ENCODE measurements around the gene SEMA5A.

Gene SEMA5A

GRCh38 chr5:9099689-9100088 lies 446.2 kb downstream of the SEMA5A start:
- DNase-seq (ENCODE audit: insufficient read length) (no peak), FAIRE-seq (no peak)
- no peak for TF ChIP-seq TAF1 (IDR thresholded peaks at IDR 0.05; ENCODE audit: borderline replicate concordance, low read depth, low read length)
- TF ChIP-seq POLR2A (IDR thresholded peaks at IDR 0.05; ENCODE audit: low read depth, low read length) = no peak
- TF ChIP-seq POLR2AphosphoS5 (IDR thresholded peaks at IDR 0.05; ENCODE audit: low read depth, low read length) = no peak

GRCh38 chr5:9098990-9099389 lies 446.9 kb downstream of the SEMA5A start:
- no peak for DNase-seq (ENCODE audit: insufficient read length)
- TF ChIP-seq POLR2AphosphoS5 (IDR thresholded peaks at IDR 0.05; ENCODE audit: low read depth, low read length) = no peak
- no peak for TF ChIP-seq POLR2A (IDR thresholded peaks at IDR 0.05; ENCODE audit: low read depth, low read length)
- no peak for TF ChIP-seq TAF1 (IDR thresholded peaks at IDR 0.05; ENCODE audit: borderline replicate concordance, low read depth, low read length)
- FAIRE-seq = no peak

- DNase-seq (ENCODE audit: insufficient read length) (no peak), FAIRE-seq (no peak)
- no peak for TF ChIP-seq TAF1 (IDR thresholded peaks at IDR 0.05; ENCODE audit: borderline replicate concordance, low read depth, low read length)
- no peak for TF ChIP-seq POLR2A (IDR thresholded peaks at IDR 0.05; ENCODE audit: low read depth, low read length)
- TF ChIP-seq POLR2AphosphoS5 (IDR thresholded peaks at IDR 0.05; ENCODE audit: low read depth, low read length) = no peak
These were observed 451.3 kb downstream of the SEMA5A start for GRCh38 chr5:9094582-9094981.

DNA sequence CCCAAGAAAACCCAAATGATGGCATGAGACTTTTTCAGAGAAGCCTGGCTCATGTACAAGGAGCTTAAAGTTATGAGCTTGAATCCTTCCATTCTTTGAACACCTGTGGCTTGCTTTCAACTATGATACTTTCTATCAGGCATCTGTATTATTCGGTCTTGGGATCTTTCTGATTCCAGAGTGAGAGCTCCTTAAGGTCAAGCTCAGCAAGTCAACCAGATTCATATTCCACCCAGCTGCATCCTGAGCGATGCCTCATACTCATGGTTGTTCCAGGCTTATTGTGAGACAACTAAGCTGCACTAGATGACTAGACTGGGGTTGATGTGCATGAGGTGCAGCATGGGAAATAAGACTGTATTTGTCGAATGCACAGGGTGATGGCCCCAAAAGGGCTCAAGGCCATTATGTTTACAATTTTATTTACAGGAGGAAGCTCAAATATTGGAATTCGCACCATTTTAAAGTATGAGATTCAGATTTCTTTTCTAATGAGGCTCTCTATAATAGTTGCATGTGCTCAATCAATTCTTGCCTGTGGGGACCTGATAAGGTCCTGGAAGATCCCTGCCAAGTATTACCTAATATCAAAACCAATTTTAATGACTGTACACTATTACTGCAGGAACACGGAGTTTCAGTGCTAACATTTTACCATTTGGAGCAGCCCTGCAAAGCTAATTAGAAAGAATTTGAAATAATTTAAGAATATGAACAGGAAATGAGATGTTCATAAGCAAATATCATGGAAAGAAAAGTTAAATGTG lies 453.8 kb downstream of the SEMA5A start:
- TF ChIP-seq POLR2A (IDR thresholded peaks at IDR 0.05; ENCODE audit: low read depth, low read length) = no peak
- no peak for TF ChIP-seq POLR2AphosphoS5 (IDR thresholded peaks at IDR 0.05; ENCODE audit: low read depth, low read length)
- TF ChIP-seq TAF1 (IDR thresholded peaks at IDR 0.05; ENCODE audit: borderline replicate concordance, low read depth, low read length) = no peak
- FAIRE-seq (peak; percentile 81), DNase-seq (ENCODE audit: insufficient read length) (no peak)

DNA sequence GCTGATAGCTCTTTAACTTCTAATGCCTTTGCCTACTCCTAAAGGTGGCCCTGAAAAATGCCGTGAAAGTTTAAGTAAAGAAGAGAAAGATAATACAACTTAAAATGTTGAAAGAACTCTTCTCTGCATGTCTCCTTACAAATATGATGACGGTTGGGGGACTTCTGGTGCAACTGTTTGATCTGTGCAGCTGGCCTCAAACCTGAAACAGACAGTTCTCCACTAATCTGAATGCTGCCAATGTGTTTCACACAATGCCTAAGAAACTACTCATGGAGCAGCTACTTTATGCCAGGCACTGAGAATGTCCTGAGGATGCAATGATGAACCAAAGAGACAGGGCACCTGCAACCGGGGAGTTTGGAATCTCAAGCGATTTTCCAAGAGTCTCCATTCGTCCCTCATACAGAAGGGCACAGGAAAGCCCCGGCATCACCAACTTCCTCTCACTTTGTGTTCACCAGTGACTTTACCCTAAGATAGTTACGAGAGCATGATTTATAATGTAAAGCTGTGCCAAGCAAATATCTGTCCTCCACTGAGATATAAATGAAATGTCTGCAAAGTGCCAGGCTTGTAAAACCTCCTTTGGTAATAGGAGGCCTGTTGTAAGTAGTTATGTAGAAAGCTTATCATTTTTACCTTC lies 455.4 kb downstream of the SEMA5A start:
- FAIRE-seq (no peak), DNase-seq (ENCODE audit: insufficient read length) (no peak)
- no peak for TF ChIP-seq POLR2AphosphoS5 (IDR thresholded peaks at IDR 0.05; ENCODE audit: low read depth, low read length)
- no peak for TF ChIP-seq TAF1 (IDR thresholded peaks at IDR 0.05; ENCODE audit: borderline replicate concordance, low read depth, low read length)
- TF ChIP-seq POLR2A (IDR thresholded peaks at IDR 0.05; ENCODE audit: low read depth, low read length) = no peak

GRCh38 chr5:9089893-9090292 lies 456.0 kb downstream of the SEMA5A start:
- TF ChIP-seq POLR2A (IDR thresholded peaks at IDR 0.05; ENCODE audit: low read depth, low read length) (no peak), POLR2AphosphoS5 (IDR thresholded peaks at IDR 0.05; ENCODE audit: low read depth, low read length) (no peak), TAF1 (IDR thresholded peaks at IDR 0.05; ENCODE audit: borderline replicate concordance, low read depth, low read length) (no peak)
- no peak for FAIRE-seq

DNA sequence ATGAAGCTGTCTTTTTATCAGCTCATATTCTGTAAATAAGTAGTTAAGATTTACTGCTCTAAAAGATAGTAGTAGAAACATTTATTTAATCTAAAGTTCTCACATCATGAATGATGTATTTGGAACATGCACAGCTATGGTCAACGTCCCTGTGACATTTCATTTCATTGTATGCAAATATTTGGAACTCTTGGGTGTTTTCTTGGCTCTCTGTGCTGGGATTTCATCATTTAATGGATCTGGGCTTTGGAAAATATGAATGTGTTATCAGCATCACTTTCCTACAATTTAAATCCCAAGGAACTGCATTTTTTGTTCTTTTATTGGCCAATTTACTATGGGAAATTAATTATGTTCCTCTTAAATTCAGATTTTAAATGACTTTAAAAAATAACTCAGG lies 462.9 kb downstream of the SEMA5A start:
- DNase-seq (ENCODE audit: insufficient read length) (no peak), FAIRE-seq (no peak)
- TF ChIP-seq POLR2A (IDR thresholded peaks at IDR 0.05; ENCODE audit: low read depth, low read length) = no peak

More at GRCh38 chr5:9089893-9090292, 456.0 kb downstream of the SEMA5A start:
- DNase-seq (ENCODE audit: insufficient read length) = no peak

- no peak for TF ChIP-seq POLR2A (IDR thresholded peaks at IDR 0.05; ENCODE audit: low read depth, low read length)
- TF ChIP-seq POLR2AphosphoS5 (IDR thresholded peaks at IDR 0.05; ENCODE audit: low read depth, low read length) = no peak
- no peak for TF ChIP-seq TAF1 (IDR thresholded peaks at IDR 0.05; ENCODE audit: borderline replicate concordance, low read depth, low read length)
- no peak for DNase-seq (ENCODE audit: insufficient read length)
- FAIRE-seq = no peak
These were observed 473.2 kb downstream of the SEMA5A start for GRCh38 chr5:9072701-9073100.

DNA sequence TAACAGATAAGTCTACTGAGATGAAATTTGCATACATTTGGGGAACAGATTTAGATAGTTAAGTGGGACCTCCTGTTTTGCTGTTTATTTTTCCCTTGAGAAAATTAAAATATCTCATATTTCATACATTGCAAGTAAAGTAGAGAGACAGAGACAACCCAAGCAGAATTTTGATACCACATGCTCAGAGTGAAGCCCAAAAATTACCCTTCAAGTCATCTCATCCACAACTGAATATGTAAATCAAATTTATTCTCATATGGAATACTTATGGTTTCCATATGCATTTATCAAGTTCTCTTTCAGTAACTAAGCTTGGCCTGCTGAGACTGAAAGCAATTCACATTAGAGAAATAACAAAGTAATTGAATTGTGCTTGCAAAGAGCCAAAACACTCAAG lies 474.4 kb downstream of the SEMA5A start:
- FAIRE-seq (no peak), DNase-seq (ENCODE audit: insufficient read length) (no peak)
- no peak for TF ChIP-seq POLR2A (IDR thresholded peaks at IDR 0.05; ENCODE audit: low read depth, low read length)
- TF ChIP-seq TAF1 (IDR thresholded peaks at IDR 0.05; ENCODE audit: borderline replicate concordance, low read depth, low read length) = no peak
- TF ChIP-seq POLR2AphosphoS5 (IDR thresholded peaks at IDR 0.05; ENCODE audit: low read depth, low read length) = no peak

DNA sequence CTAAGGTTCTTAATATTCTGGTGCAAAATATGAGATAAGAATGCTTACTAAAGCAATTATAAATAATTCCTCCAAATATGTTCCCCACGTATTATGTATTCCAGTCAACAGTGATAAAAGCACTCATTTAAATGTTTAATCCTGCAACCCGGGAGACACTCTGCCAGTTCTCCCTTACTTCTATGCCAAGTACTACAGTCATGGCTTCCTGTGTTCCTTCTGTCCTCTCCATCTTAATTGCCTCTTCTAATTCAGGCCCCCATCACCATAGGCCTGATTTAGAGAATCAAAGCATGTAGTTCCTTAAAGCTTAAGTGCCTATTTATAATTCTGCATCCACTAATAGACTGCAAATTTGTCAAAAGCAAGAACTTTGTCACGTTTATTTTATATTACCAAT lies 474.8 kb downstream of the SEMA5A start:
- no peak for TF ChIP-seq POLR2AphosphoS5 (IDR thresholded peaks at IDR 0.05; ENCODE audit: low read depth, low read length)
- TF ChIP-seq TAF1 (IDR thresholded peaks at IDR 0.05; ENCODE audit: borderline replicate concordance, low read depth, low read length) = no peak
- no peak for TF ChIP-seq POLR2A (IDR thresholded peaks at IDR 0.05; ENCODE audit: low read depth, low read length)
- DNase-seq (ENCODE audit: insufficient read length) (no peak), FAIRE-seq (peak; percentile 21)

GRCh38 chr5:9069650-9070049 lies 476.2 kb downstream of the SEMA5A start:
- DNase-seq (ENCODE audit: insufficient read length) = no peak
- no peak for FAIRE-seq

DNA sequence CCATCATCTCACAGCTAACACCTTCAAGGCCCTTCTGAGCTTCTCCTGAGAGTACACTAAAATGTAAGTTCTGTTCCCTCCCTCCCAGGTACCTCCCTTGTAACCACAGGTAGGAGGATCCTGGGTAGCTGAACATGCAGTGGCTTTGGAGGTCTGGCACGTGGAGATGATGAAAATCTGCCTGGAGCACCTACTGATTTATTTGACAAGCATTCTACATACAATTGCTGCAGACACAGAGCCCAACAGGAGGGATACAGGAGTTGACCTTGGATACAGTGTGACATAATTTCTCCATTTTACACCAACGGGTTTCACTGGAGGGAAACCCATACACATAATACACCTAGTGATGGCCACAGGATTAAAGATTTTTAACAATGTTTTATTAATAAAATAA lies 478.7 kb downstream of the SEMA5A start:
- FAIRE-seq = no peak
- no peak for DNase-seq (ENCODE audit: insufficient read length)
- TF ChIP-seq POLR2A (IDR thresholded peaks at IDR 0.05; ENCODE audit: low read depth, low read length) (no peak), POLR2AphosphoS5 (IDR thresholded peaks at IDR 0.05; ENCODE audit: low read depth, low read length) (no peak), TAF1 (IDR thresholded peaks at IDR 0.05; ENCODE audit: borderline replicate concordance, low read depth, low read length) (no peak)

More at GRCh38 chr5:9069650-9070049, 476.2 kb downstream of the SEMA5A start:
- TF ChIP-seq POLR2A (IDR thresholded peaks at IDR 0.05; ENCODE audit: low read depth, low read length) (no peak), TAF1 (IDR thresholded peaks at IDR 0.05; ENCODE audit: borderline replicate concordance, low read depth, low read length) (no peak), POLR2AphosphoS5 (IDR thresholded peaks at IDR 0.05; ENCODE audit: low read depth, low read length) (no peak)

Measured in GM12892 (cell line).